Activated B cell treated with CpG ODN at 0.5 μM for 24 hours (primary cell): ENCODE results near the gene EPHA6. TPM values are rescaled to one million over a fixed set of nuclear protein-coding genes. Genes with fewer than 3 reads are reported as not detected.

Experiments used
- ATAC-seq: fragments of 200-7000 bp; cut with Tn5 transposase; one replicate; pipeline ENCODE4 v1.10.0; 2021; ENCODE audit warnings: low read depth, mild to moderate bottlenecking, moderate library complexity
- CTCF ChIA-PET: fragments of 350-600 bp; sonication (Branson Sonifier 250); formaldehyde crosslinking; loops from one replicate; lab custom pipeline; 2021; ENCODE audit warnings: antibody characterized with exemption; lab: Charles Lee
- POLR2A ChIA-PET: fragments of 350-600 bp; sonication (Branson Sonifier 250); formaldehyde crosslinking; loops from one replicate; lab custom pipeline; 2021; ENCODE audit warnings: antibody characterized with exemption; lab: Charles Lee
- DNase-seq: peaks from one replicate; pipeline ENCODE4 v3.0.0; 2022
- H3K27ac Mint-ChIP-seq: one replicate; pipeline ENCODE4 v1.8.0; 2020; ENCODE audit warnings: mixed read lengths
- H3K27me3 Mint-ChIP-seq: one replicate; pipeline ENCODE4 v1.8.0; 2021; ENCODE audit warnings: mixed read lengths
- H3K36me3 Mint-ChIP-seq: one replicate; pipeline ENCODE4 v1.8.0; 2021; ENCODE audit warnings: low read depth, mixed read lengths
- H3K4me1 Mint-ChIP-seq: one replicate; pipeline ENCODE4 v1.8.0; 2021; ENCODE audit warnings: mixed read lengths
- H3K4me3 Mint-ChIP-seq: one replicate; pipeline ENCODE4 v1.8.0; 2020; ENCODE audit warnings: mild to moderate bottlenecking, mixed read lengths
- H3K9me3 Mint-ChIP-seq: one replicate; pipeline ENCODE4 v1.8.0; 2020; ENCODE audit warnings: mixed read lengths
- intact Hi-C: fragments of 100-400 bp; cut with micrococcal nuclease; formaldehyde crosslinking; loops from one replicate; pipeline ENCODE4 v1.15.1; 2024
- total RNA-seq: library from RNA; stranded (reverse); gene quantifications from 2 replicates; pipeline ENCODE4 v1.2.3, GENCODE V29; 2022
- TF ChIP-seq, protein P1 (sequence below): fragments of 200-600 bp; IDR thresholded peaks from one replicate; pipeline ENCODE4 v1.8.0; 2022; ENCODE audit warnings: antibody characterized with exemption, mild to moderate bottlenecking

Gene EPHA6
- total RNA-seq, 1 donor from 2014 or later = not detected

DNA sequence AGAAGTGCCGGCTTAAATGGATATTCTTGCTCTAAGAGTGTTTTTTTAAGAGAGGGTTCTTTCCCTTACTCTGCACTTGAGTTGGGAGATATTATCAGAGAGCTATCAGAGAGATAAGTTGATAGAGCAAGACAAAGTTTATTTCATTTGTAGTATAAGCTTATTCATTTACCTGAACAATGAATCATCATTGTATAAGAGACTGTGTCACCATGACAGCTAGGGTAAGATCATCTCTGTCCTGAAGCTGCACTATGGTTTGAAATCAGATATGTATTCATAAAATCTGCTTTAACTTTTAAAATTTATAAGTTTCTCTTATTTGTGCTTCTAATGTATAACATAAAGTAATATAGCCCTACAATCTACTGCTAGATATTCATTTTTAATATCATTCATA lies 822.1 kb downstream of the EPHA6 start:
- Mint-ChIP-seq H3K4me3 (no peak overlapping the region), H3K36me3 (no peaks in the 10 kb centered on the region), H3K27me3 (no peaks in the 10 kb centered on the region), H3K4me1 (no peaks in the 10 kb centered on the region), H3K27ac (no peak overlapping the region), H3K9me3 (no peaks in the 10 kb centered on the region)
- ChIA-PET POLR2A (no interaction called here), CTCF (no interaction called here)
- no peak for DNase-seq
- TF ChIP-seq, protein P1, sequence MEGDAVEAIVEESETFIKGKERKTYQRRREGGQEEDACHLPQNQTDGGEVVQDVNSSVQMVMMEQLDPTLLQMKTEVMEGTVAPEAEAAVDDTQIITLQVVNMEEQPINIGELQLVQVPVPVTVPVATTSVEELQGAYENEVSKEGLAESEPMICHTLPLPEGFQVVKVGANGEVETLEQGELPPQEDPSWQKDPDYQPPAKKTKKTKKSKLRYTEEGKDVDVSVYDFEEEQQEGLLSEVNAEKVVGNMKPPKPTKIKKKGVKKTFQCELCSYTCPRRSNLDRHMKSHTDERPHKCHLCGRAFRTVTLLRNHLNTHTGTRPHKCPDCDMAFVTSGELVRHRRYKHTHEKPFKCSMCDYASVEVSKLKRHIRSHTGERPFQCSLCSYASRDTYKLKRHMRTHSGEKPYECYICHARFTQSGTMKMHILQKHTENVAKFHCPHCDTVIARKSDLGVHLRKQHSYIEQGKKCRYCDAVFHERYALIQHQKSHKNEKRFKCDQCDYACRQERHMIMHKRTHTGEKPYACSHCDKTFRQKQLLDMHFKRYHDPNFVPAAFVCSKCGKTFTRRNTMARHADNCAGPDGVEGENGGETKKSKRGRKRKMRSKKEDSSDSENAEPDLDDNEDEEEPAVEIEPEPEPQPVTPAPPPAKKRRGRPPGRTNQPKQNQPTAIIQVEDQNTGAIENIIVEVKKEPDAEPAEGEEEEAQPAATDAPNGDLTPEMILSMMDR = no peak
- intact Hi-C loops = no loop called here
- no peak for ATAC-seq

DNA sequence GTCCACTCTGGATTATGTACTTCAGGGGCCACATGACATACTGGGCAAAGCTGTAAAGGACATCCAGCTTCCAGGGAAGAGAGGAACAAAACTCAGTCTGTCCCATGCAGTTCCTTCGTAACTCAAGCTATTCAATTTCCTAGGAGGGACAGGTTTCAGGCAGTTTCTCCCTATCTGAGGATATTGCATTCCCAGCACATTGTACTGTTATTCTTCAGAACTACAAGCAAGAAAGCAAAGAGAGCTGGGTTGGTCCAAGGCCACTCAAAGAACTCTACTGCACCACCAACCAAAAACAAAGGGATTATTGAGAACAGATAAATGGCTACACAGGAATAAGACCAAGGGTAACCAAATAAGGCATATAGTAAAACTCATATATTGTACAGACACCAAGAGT lies 832.5 kb downstream of the EPHA6 start:
- DNase-seq (no peak), ATAC-seq (no peak)
- H3K9me3 Mint-ChIP-seq = peaks cover 2% of the 10 kb centered on the region
- intact Hi-C loops = no loop called here
- ChIA-PET CTCF (no interaction called here), POLR2A (no interaction called here)
- no peaks in the 10 kb centered on the region for H3K36me3 Mint-ChIP-seq
- H3K27ac Mint-ChIP-seq = no peak overlapping the region
- no peaks in the 10 kb centered on the region for H3K4me1 Mint-ChIP-seq
- no peaks in the 10 kb centered on the region for H3K27me3 Mint-ChIP-seq
- TF ChIP-seq, protein P1 = no peak
- no peak overlapping the region for H3K4me3 Mint-ChIP-seq

DNA sequence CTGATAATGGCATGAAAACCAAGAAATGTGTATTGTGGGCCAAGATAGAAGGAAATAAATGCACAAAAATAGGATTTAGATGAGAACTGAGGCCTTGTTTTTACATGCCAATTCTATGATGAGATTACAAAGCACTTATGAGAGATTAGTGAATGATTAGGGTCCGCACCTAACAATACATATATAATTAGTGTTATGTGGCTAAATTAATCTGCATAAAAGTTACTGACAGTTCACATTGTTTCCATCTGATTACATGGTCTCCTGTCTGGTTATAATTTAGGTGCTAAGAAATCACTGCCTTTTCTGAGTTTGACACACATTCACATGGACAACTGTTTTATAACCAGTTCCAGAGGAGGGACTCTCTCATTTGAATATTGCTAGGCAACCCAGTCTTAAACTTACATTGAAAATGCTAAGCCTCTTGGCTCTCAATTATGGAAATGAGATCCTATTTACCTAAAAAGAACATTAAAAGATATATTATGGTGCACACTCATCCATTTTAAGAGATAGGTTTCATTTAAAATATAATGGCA lies 833.1 kb downstream of the EPHA6 start:
- TF ChIP-seq, protein P1 = no peak

DNA sequence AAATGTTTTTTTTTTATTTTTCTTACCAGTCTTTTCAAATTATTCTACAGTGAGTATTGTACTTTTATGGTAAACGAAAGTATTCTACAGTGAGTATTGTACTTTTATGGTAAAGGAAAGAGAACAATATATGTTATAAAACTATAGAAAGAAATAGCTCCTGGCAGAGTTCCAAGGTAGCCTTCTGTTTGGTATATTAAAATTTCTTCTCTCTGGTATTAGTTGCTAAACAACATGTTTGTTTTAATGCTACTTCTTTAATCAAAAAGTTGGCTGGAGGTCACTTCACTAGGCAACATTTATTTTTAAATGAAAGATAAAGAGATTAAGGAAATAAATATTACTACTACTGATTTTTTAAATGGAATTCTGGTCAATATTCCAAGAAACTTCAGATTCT lies 841.6 kb downstream of the EPHA6 start:
- no peak for ATAC-seq
- TF ChIP-seq, protein P1 = no peak
- ChIA-PET POLR2A (no interaction called here), CTCF (no interaction called here)
- peaks cover 2% of the 10 kb centered on the region for H3K9me3 Mint-ChIP-seq
- H3K36me3 Mint-ChIP-seq = no peaks in the 10 kb centered on the region
- no peaks in the 10 kb centered on the region for H3K27me3 Mint-ChIP-seq
- no peaks in the 10 kb centered on the region for H3K4me1 Mint-ChIP-seq
- DNase-seq = no peak
- intact Hi-C loops = no loop called here
- H3K4me3 Mint-ChIP-seq = no peak overlapping the region
- no peak overlapping the region for H3K27ac Mint-ChIP-seq

More for the DNA sequence above, 833.1 kb downstream of the EPHA6 start:
- no peak for DNase-seq
- no peak overlapping the region for H3K27ac Mint-ChIP-seq
- intact Hi-C loops = no loop called here
- H3K4me1 Mint-ChIP-seq = no peaks in the 10 kb centered on the region
- no peaks in the 10 kb centered on the region for H3K36me3 Mint-ChIP-seq
- ChIA-PET POLR2A (no interaction called here), CTCF (no interaction called here)
- ATAC-seq = no peak
- no peaks in the 10 kb centered on the region for H3K27me3 Mint-ChIP-seq
- H3K4me3 Mint-ChIP-seq = no peak overlapping the region
- H3K9me3 Mint-ChIP-seq = peaks cover 2% of the 10 kb centered on the region

DNA sequence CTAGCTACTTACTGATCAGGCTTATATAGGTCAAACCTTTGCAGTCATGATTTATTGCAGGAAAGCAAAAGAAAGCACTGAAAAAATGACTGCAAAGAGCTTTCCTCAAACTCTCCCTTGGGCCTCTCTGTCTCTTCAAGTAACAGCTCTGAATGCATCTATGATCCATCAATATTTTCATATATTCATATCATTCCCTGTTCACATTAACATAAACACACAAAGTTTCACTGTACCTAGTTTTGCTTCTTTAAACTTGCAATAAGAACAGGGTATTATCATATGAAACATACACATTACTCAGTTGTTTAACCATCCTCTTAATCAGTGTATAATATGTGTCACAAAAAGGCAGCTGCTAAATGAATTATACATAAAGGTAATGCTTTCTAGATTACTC lies 842.2 kb downstream of the EPHA6 start:
- DNase-seq (no peak), ATAC-seq (no peak)
- intact Hi-C loops = no loop called here
- Mint-ChIP-seq H3K4me3 (no peak overlapping the region), H3K27ac (no peak overlapping the region), H3K4me1 (no peaks in the 10 kb centered on the region), H3K27me3 (no peaks in the 10 kb centered on the region), H3K36me3 (no peaks in the 10 kb centered on the region), H3K9me3 (peaks cover 2% of the 10 kb centered on the region)
- ChIA-PET POLR2A (no interaction called here), CTCF (no interaction called here)
- TF ChIP-seq, protein P1 = no peak
